Measurements from ENCODE around the gene FHIT.
"Not testable (repeated sequence)": the region's sequence is repeated elsewhere in the genome, so short reads cannot be mapped to it uniquely, and the experiment has no call there.

Gene FHIT

GRCh38 chr3:60557122-60557521 is 694.1 kb downstream of the FHIT start:
- DNase-seq (ENCODE audit: low spot score) = no peak

GRCh38 chr3:60555686-60556354 is 695.4 kb downstream of the FHIT start:
- no peak for DNase-seq (ENCODE audit: low spot score)

GRCh38 chr3:60553144-60553543 is 698.1 kb downstream of the FHIT start:
- no peak for DNase-seq (ENCODE audit: low spot score)

GRCh38 chr3:60552581-60552980 is 698.7 kb downstream of the FHIT start:
- DNase-seq (ENCODE audit: low spot score) = no peak

GRCh38 chr3:60551455-60552209 is 699.6 kb downstream of the FHIT start:
- no peak for DNase-seq (ENCODE audit: low spot score)

GRCh38 chr3:60549863-60550262 is 701.4 kb downstream of the FHIT start:
- DNase-seq (ENCODE audit: low spot score) = no peak

GRCh38 chr3:60542995-60543394 is 708.3 kb downstream of the FHIT start:
- DNase-seq (ENCODE audit: low spot score) = no peak

GRCh38 chr3:60539394-60539793 is 711.9 kb downstream of the FHIT start:
- DNase-seq (ENCODE audit: low spot score) = not testable (repeated sequence)

GRCh38 chr3:60536420-60536819 is 714.8 kb downstream of the FHIT start:
- no peak for DNase-seq (ENCODE audit: low spot score)

- no peak for DNase-seq (ENCODE audit: low spot score)
Measured at GRCh38 chr3:60531759-60532158, 719.5 kb downstream of the FHIT start.

- no peak for DNase-seq (ENCODE audit: low spot score)
Measured at GRCh38 chr3:60528651-60529050, 722.6 kb downstream of the FHIT start.

GRCh38 chr3:60523536-60523935 is 727.7 kb downstream of the FHIT start:
- no peak for DNase-seq (ENCODE audit: low spot score)

GRCh38 chr3:60517134-60517533 is 734.1 kb downstream of the FHIT start:
- DNase-seq (ENCODE audit: low spot score) = no peak

GRCh38 chr3:60514866-60515265 is 736.4 kb downstream of the FHIT start:
- no peak for DNase-seq (ENCODE audit: low spot score)

GRCh38 chr3:60514085-60514649 is 737.1 kb downstream of the FHIT start:
- no peak for DNase-seq (ENCODE audit: low spot score)

- no peak for DNase-seq (ENCODE audit: low spot score)
Measured at GRCh38 chr3:60513241-60513640, 738.0 kb downstream of the FHIT start.

- no peak for DNase-seq (ENCODE audit: low spot score)
Measured at GRCh38 chr3:60512506-60512905, 738.7 kb downstream of the FHIT start.

- no peak for DNase-seq (ENCODE audit: low spot score)
Measured at GRCh38 chr3:60509471-60509870, 741.8 kb downstream of the FHIT start.

- no peak for DNase-seq (ENCODE audit: low spot score)
Measured at GRCh38 chr3:60504827-60505457, 746.3 kb downstream of the FHIT start.

GRCh38 chr3:60501314-60501713 is 749.9 kb downstream of the FHIT start:
- no peak for DNase-seq (ENCODE audit: low spot score)

- no peak for DNase-seq (ENCODE audit: low spot score)
Measured at GRCh38 chr3:60497902-60498301, 753.4 kb downstream of the FHIT start.

GRCh38 chr3:60490992-60491391 is 760.3 kb downstream of the FHIT start:
- DNase-seq (ENCODE audit: low spot score) = no peak

- DNase-seq (ENCODE audit: low spot score) = no peak
Measured at GRCh38 chr3:60475096-60475495, 776.2 kb downstream of the FHIT start.

Data from CD4-positive, alpha-beta T cell treated with Interleukin-2 at 100 ng/mL for 4 hours (primary cell).